Measurements from ENCODE around the gene ZRANB3. TPM values are rescaled to one million over a fixed set of nuclear protein-coding genes. Genes with fewer than 3 reads are reported as not detected.
A peak's percentile ranks its signal among the peaks of the same experiment; 100 is the strongest.
"Not testable (repeated sequence)": the region's sequence is repeated elsewhere in the genome, so short reads cannot be mapped to it uniquely, and the experiment has no call there.

Gene ZRANB3
- total and polyA plus RNA-seq, 2 of the 13 experiments (the other 11 are each of a cell fraction or from before 2014, with no cell fraction given) = 5.8 to 25.2 TPM

DNA sequence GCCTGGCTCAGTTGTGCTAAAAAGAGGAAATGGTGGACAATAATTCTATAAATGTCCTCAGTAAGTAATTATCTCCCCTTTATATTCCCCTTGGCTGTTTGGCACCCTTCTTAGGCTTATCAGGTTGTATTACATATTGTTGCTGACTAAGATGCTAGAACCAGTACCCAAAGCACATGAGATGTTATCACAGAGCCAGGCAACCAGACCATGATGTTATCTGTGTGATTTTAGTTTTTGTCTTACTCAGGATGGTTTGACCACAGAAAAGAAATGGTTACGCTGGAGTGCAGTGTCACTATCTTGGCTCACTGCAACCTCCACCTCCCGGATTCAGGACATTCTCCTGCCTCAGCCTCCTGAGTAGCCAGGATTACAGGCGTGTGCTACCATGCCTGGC lies 15.4 kb upstream of the ZRANB3 start:
- in situ Hi-C loops (cut with HindIII; ENCODE audit: extremely low pct_ligation_motif_present, low pct_unique_long_range_greater_than_20kb) = no loop called here
- ATAC-seq (no peak), DNase-seq (ENCODE audit: low spot score) (no peak), FAIRE-seq (no peak)
- TF ChIP-seq ZNF83 (CRISPR knock-in tag; IDR thresholded peaks at IDR 0.05; ENCODE audit: borderline replicate concordance) = no peak
- TF ChIP-seq DMTF1 (CRISPR knock-in tag; IDR thresholded peaks at IDR 0.05) = no peak
- TF ChIP-seq, protein P1, sequence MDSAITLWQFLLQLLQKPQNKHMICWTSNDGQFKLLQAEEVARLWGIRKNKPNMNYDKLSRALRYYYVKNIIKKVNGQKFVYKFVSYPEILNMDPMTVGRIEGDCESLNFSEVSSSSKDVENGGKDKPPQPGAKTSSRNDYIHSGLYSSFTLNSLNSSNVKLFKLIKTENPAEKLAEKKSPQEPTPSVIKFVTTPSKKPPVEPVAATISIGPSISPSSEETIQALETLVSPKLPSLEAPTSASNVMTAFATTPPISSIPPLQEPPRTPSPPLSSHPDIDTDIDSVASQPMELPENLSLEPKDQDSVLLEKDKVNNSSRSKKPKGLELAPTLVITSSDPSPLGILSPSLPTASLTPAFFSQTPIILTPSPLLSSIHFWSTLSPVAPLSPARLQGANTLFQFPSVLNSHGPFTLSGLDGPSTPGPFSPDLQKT (CRISPR knock-in tag; IDR thresholded peaks at IDR 0.05; ENCODE audit: borderline replicate concordance) = no peak
- Histone ChIP-seq H3K4me2 (ENCODE audit: low read depth, low read length) (no peak overlapping the region), H3K9me3 (ENCODE audit: low read length) (no peaks in the 10 kb centered on the region), H3K9ac (ENCODE audit: insufficient read depth, low read depth, low read length) (no peak overlapping the region), H3K79me2 (ENCODE audit: insufficient read depth, low read length) (peaks cover 76% of the 10 kb centered on the region), H3K36me3 (replicated peaks in 1 of 2; ENCODE audit: control insufficient read depth in 1 of 2, insufficient read depth in 2 of 2, low read length in 2 of 2) (no peaks in the 10 kb centered on the region; a peak in 2 of 5 replicates), H3K4me3 (replicated peaks in 1 of 3; ENCODE audit: insufficient read depth in 1 of 3, low read depth in 2 of 3, low read length in 3 of 3) (no peak overlapping the region), H3K27me3 (ENCODE audit: control insufficient read depth in 1 of 2, insufficient read depth in 2 of 2, low read length in 2 of 2) (no peaks in the 10 kb centered on the region), H2AFZ (ENCODE audit: low read length) (no peak overlapping the region), H4K20me1 (ENCODE audit: insufficient read depth, low read length) (no peaks in the 10 kb centered on the region), H3K4me1 (ENCODE audit: insufficient read depth, low read length) (no peaks in the 10 kb centered on the region), H3K27ac (ENCODE audit: extremely low read length, insufficient read depth, low read length) (no peak overlapping the region)
- intact Hi-C loops (cut with micrococcal nuclease; ENCODE audit: unreplicated experiment) = no loop called here
- POLR2A ChIA-PET = no interaction called here
- CTCF ChIA-PET (ENCODE audit: low intra/inter-chr PET ratio, low total read pairs) = no interaction called here
- WGBS (ENCODE audit: low lambda C conversion rate) = 98% methylated on average over 3 of the region's 3 CpGs
- BruUV-seq (replicated peaks) = no TSS peak

GRCh38 chr2:135533545-135533944 lies 2.5 kb upstream of the ZRANB3 start:
- H3K27ac ChIP-seq (ENCODE audit: extremely low read length, insufficient read depth, low read length); H3K27me3 ChIP-seq (ENCODE audit: control insufficient read depth in 1 of 2, insufficient read depth in 2 of 2, low read length in 2 of 2); ATAC-seq; DNase-seq (ENCODE audit: low spot score); BruUV-seq (replicated peaks); H3K36me3 ChIP-seq (replicated peaks in 1 of 2; ENCODE audit: control insufficient read depth in 1 of 2, insufficient read depth in 2 of 2, low read length in 2 of 2); in situ Hi-C loops (cut with HindIII; ENCODE audit: extremely low pct_ligation_motif_present, low pct_unique_long_range_greater_than_20kb); POLR2A ChIA-PET; H2AFZ ChIP-seq (ENCODE audit: low read length); H3K9me3 ChIP-seq (ENCODE audit: low read length); FAIRE-seq; CTCF ChIA-PET (ENCODE audit: low intra/inter-chr PET ratio, low total read pairs); H4K20me1 ChIP-seq (ENCODE audit: insufficient read depth, low read length); H3K9ac ChIP-seq (ENCODE audit: insufficient read depth, low read depth, low read length); TF ChIP-seq HNF4G (CRISPR knock-in tag; IDR thresholded peaks at IDR 0.05; ENCODE audit: borderline replicate concordance, low read depth): not testable (repeated sequence)
- peak; percentile 21; the same call in 1 of the 2 replicates for TF ChIP-seq HNF4G (IDR thresholded peaks at IDR 0.05; ENCODE audit: borderline replicate concordance, low read depth, low read length)
- TF ChIP-seq, protein P2, sequence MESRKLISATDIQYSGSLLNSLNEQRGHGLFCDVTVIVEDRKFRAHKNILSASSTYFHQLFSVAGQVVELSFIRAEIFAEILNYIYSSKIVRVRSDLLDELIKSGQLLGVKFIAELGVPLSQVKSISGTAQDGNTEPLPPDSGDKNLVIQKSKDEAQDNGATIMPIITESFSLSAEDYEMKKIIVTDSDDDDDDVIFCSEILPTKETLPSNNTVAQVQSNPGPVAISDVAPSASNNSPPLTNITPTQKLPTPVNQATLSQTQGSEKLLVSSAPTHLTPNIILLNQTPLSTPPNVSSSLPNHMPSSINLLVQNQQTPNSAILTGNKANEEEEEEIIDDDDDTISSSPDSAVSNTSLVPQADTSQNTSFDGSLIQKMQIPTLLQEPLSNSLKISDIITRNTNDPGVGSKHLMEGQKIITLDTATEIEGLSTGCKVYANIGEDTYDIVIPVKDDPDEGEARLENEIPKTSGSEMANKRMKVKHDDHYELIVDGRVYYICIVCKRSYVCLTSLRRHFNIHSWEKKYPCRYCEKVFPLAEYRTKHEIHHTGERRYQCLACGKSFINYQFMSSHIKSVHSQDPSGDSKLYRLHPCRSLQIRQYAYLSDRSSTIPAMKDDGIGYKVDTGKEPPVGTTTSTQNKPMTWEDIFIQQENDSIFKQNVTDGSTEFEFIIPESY (CRISPR knock-in tag; IDR thresholded peaks at IDR 0.05) = peak; percentile 48; the same call in 1 of the 2 replicates
- TF ChIP-seq ZBTB38 (CRISPR knock-in tag; IDR thresholded peaks at IDR 0.05) = peak; percentile 44; the same call in 1 of the 2 replicates
- peak; percentile 28 for TF ChIP-seq PRPF4 (IDR thresholded peaks at IDR 0.05; ENCODE audit: low read depth, low read length, poor library complexity, severe bottlenecking)
- peak overlapping the region; percentile 87 for H3K4me2 ChIP-seq (ENCODE audit: low read depth, low read length)
- H3K79me2 ChIP-seq (ENCODE audit: insufficient read depth, low read length) = peaks cover 70% of the 10 kb centered on the region
- WGBS (ENCODE audit: low lambda C conversion rate) = 97% methylated on average over 15 of the region's 15 CpGs
- intact Hi-C loops (cut with micrococcal nuclease; ENCODE audit: unreplicated experiment) = loop anchor here (5.0 to 10.0 kb wide), 3 partner anchors 61 to 616 kb away; partner anchors contain the start of gene CCNT2
- H3K4me1 ChIP-seq (ENCODE audit: insufficient read depth, low read length) = peaks cover 49% of the 10 kb centered on the region
- H3K4me3 ChIP-seq (replicated peaks in 1 of 3; ENCODE audit: insufficient read depth in 1 of 3, low read depth in 2 of 3, low read length in 3 of 3) = peak overlapping the region in 1 of 3 experiments; percentile 70; a peak in 1 of 6 replicates

Measured in HepG2 (cell line).